ENCODE measurements around the gene ALKBH3. TPM values are rescaled to one million over a fixed set of nuclear protein-coding genes. Genes with fewer than 3 reads are reported as not detected.

The ALKBH3 gene
- total and polyA plus RNA-seq, 8 donors = 25.7 to 113 (median 34.4) TPM

DNA sequence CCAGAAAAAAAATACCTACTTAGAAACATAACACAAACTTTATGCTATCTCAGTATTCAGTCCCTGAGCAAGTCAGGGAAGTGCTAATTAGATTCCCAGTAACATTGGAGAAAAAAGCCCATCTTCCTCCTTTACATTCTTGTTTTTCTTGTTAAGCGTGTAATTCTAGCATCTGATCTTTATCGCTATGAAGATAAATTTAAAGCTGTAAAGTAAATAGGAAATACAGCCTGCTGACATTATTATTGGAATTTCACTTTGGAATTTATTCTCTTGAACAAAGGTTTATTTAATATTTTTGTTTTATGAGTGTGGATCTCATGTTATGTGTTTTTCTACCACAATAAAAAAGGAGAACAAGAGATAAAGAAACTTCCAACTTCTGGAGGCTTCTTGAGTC lies 13.9 kb downstream of the ALKBH3 start:
- intact Hi-C loops (cut with DNase I; ENCODE audit: low total_unique reads) = loop anchor here (5.0 kb wide), 1 partner anchor 143 kb away; no protein-coding TSS in a partner anchor
- peaks cover 0 to 10% (median 2%) of the 10 kb centered on the region in 4 donors for H3K4me1 ChIP-seq
- H3K9me3 ChIP-seq = no peaks in the 10 kb centered on the region
- peaks cover 63 to 100% (median 98%) of the 10 kb centered on the region in 4 donors for H3K36me3 ChIP-seq
- WGBS, 5 donors = 50 to 79% (median 67%) methylated on average over 2 of the region's 2 CpGs
- no peak overlapping the region for H3K27ac ChIP-seq
- no peak for DNase-seq
- TF ChIP-seq EP300 (IDR thresholded peaks at IDR 0.05) (no peak), POLR2AphosphoS5 (IDR thresholded peaks at IDR 0.05) (no peak), POLR2A (IDR thresholded peaks at IDR 0.05) (no peak)
- TF ChIP-seq, protein P1, sequence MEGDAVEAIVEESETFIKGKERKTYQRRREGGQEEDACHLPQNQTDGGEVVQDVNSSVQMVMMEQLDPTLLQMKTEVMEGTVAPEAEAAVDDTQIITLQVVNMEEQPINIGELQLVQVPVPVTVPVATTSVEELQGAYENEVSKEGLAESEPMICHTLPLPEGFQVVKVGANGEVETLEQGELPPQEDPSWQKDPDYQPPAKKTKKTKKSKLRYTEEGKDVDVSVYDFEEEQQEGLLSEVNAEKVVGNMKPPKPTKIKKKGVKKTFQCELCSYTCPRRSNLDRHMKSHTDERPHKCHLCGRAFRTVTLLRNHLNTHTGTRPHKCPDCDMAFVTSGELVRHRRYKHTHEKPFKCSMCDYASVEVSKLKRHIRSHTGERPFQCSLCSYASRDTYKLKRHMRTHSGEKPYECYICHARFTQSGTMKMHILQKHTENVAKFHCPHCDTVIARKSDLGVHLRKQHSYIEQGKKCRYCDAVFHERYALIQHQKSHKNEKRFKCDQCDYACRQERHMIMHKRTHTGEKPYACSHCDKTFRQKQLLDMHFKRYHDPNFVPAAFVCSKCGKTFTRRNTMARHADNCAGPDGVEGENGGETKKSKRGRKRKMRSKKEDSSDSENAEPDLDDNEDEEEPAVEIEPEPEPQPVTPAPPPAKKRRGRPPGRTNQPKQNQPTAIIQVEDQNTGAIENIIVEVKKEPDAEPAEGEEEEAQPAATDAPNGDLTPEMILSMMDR (IDR thresholded peaks at IDR 0.05) = no peak
- H3K4me3 ChIP-seq = no peak overlapping the region
- H3K27me3 ChIP-seq = no peaks in the 10 kb centered on the region

DNA sequence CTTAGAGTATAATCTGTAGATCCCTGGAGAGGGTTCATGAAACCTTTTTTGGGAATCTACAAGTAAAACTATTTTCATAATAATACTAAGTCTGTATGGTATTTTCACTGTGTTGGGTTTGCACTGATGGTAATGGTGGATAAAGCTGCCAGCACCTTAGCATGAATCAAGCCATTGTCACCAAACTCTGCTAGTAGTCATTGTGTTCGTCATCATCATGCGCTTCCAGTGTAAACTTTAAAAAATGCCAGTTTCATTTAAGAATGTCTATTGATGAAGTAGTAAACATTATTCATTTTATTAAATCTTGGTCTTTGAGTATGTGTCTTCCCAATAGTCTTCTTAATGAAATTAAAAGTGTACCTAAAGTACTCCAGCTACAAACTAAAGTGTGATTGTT lies 15.0 kb downstream of the ALKBH3 start:
- H3K9me3 ChIP-seq = no peaks in the 10 kb centered on the region
- TF ChIP-seq POLR2AphosphoS5 (IDR thresholded peaks at IDR 0.05) (no peak), POLR2A (IDR thresholded peaks at IDR 0.05) (no peak), EP300 (IDR thresholded peaks at IDR 0.05) (no peak)
- TF ChIP-seq, protein P1 (IDR thresholded peaks at IDR 0.05) = no peak
- H3K36me3 ChIP-seq = peaks cover 60 to 95% (median 91%) of the 10 kb centered on the region in 4 donors
- H3K27ac ChIP-seq = peak overlapping the region in 1 of 5 donors; percentile 20
- H3K4me3 ChIP-seq = no peak overlapping the region
- intact Hi-C loops (cut with DNase I; ENCODE audit: low total_unique reads) = no loop called here
- no peak for DNase-seq
- H3K4me1 ChIP-seq = peaks cover 0 to 2% (median 0%) of the 10 kb centered on the region in 4 donors
- WGBS, 5 donors = 86 to 96% (median 95%) methylated on average over 2 of the region's 2 CpGs
- H3K27me3 ChIP-seq = no peaks in the 10 kb centered on the region

- Histone ChIP-seq H3K27me3 (no peaks in the 10 kb centered on the region), H3K36me3 (peaks cover 32 to 93% (median 82%) of the 10 kb centered on the region in 4 donors), H3K9me3 (no peaks in the 10 kb centered on the region), H3K4me3 (no peak overlapping the region), H3K4me1 (peaks cover 0 to 11% (median 8%) of the 10 kb centered on the region in 4 donors), H3K27ac (no peak overlapping the region)
- intact Hi-C loops (cut with DNase I; ENCODE audit: low total_unique reads) = no loop called here
- TF ChIP-seq POLR2A (IDR thresholded peaks at IDR 0.05) = no peak
- TF ChIP-seq, protein P1 (IDR thresholded peaks at IDR 0.05) = no peak
- WGBS, 5 donors = 91 to 97% (median 94%) methylated on average over 7 of the region's 7 CpGs
- DNase-seq = no peak
Observed at GRCh38 chr11:43898574-43898973, 17.9 kb downstream of the ALKBH3 start.

GRCh38 chr11:43899094-43899493 lies 18.5 kb downstream of the ALKBH3 start:
- no peak overlapping the region for H3K4me3 ChIP-seq
- peaks cover 0 to 16% (median 11%) of the 10 kb centered on the region in 4 donors for H3K4me1 ChIP-seq
- H3K27me3 ChIP-seq = no peaks in the 10 kb centered on the region
- peaks cover 32 to 89% (median 80%) of the 10 kb centered on the region in 4 donors for H3K36me3 ChIP-seq
- no peak for DNase-seq
- no peaks in the 10 kb centered on the region for H3K9me3 ChIP-seq
- H3K27ac ChIP-seq = no peak overlapping the region
- TF ChIP-seq POLR2A (IDR thresholded peaks at IDR 0.05) = no peak
- TF ChIP-seq, protein P1 (IDR thresholded peaks at IDR 0.05) = no peak
- TF ChIP-seq EP300 (IDR thresholded peaks at IDR 0.05) = no peak
- TF ChIP-seq POLR2AphosphoS5 (IDR thresholded peaks at IDR 0.05) = no peak
- intact Hi-C loops (cut with DNase I; ENCODE audit: low total_unique reads) = no loop called here
- 83 to 95% (median 90%) methylated on average over 8 to 13 of the region's 13 CpGs for WGBS, 5 donors

Data from stomach (tissue), 9 donors.